GM21529 (cell line): ENCODE measurements around the gene SLC35G6.

Experiments used
- ATAC-seq: cut with Tn5 transposase; IDR thresholded peaks from one replicate; pipeline ENCODE4 v1.9.1; 2021; ENCODE audit not compliant: unreplicated experiment

The SLC35G6 gene

GRCh38 chr17:7502171-7502847, 21.1 kb downstream of the SLC35G6 start:
- no peak for ATAC-seq

GRCh38 chr17:7502987-7503386, 21.7 kb downstream of the SLC35G6 start:
- ATAC-seq, result no peak

GRCh38 chr17:7503521-7503920, 22.3 kb downstream of the SLC35G6 start:
- no peak for ATAC-seq

- no peak for ATAC-seq
Measured at GRCh38 chr17:7508145-7508544, 26.9 kb downstream of the SLC35G6 start.

DNA sequence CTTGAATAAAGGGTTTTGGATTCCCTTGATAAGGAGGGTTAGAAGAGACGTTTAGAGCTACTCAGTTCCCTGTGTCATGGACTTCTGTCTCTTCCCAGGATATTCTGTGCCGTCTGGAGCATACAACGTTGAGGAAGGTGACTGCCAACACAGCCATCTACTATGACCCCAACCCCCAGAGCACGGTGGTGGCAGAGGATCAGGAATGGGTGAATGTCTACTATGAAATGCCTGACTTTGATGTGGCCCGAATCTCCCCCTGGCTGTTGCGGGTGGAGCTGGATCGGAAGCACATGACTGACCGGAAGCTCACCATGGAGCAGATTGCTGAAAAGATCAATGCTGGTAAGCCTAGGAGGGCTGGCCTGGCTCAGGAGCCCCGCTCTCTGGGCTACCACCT, 27.6 kb downstream of the SLC35G6 start:
- no peak for ATAC-seq

DNA sequence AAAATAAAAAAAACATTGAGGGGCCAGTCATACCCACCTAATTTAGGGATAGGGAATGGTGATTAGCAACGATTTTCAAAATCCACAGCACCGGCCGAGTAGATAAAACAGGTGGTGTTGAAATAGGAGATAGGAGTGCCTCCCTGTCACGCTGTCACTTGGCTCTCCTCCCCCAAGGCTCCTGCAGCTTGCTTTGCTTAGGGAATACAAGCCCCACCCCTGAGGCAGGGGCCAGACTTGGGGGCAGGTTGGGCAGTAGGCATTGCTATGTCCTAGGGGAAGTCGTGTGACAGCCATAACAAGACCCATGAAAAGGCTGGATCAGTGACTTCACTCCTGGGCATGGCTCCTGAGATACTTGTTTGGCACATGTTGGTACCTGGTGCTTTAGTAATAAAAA, 28.7 kb downstream of the SLC35G6 start:
- ATAC-seq, result no peak

- no peak for ATAC-seq
Measured at GRCh38 chr17:7511108-7511507, 29.9 kb downstream of the SLC35G6 start.

DNA sequence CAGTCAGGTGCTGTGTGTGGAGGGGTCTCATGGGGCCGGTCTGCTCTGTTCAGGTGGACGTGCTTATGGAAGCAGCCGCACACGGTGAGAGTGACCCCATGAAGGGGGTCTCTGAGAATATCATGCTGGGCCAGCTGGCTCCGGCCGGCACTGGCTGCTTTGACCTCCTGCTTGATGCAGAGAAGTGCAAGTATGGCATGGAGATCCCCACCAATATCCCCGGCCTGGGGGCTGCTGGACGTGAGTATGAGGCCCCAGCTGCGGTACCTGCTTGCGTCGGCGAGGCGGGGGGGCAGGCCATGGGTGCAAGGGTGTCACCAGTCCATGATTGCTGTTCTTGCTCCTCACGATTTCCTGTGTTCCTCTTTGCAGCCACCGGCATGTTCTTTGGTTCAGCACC, 30.9 kb downstream of the SLC35G6 start:
- no peak for ATAC-seq

DNA sequence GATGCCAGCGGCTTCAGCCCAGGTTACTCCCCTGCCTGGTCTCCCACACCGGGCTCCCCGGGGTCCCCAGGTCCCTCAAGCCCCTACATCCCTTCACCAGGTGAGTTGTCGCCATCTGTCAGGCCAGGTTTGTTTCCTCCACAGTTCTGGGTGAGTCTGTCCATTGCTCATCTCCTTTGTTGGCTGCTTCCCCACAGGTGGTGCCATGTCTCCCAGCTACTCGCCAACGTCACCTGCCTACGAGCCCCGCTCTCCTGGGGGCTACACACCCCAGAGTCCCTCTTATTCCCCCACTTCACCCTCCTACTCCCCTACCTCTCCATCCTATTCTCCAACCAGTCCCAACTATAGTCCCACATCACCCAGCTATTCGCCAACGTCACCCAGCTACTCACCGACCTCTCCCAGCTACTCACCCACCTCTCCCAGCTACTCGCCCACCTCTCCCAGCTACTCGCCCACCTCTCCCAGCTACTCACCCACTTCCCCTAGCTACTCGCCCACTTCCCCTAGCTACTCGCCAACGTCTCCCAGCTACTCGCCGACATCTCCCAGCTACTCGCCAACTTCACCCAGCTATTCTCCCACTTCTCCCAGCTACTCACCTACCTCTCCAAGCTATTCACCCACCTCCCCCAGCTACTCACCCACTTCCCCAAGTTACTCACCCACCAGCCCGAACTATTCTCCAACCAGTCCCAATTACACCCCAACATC, 31.7 kb downstream of the SLC35G6 start:
- no peak for ATAC-seq

GRCh38 chr17:7513850-7514419, 32.7 kb downstream of the SLC35G6 start:
- ATAC-seq, result no peak

- ATAC-seq, result no peak
Measured at GRCh38 chr17:7515911-7516610, 34.8 kb downstream of the SLC35G6 start.

GRCh38 chr17:7523033-7523432, 41.8 kb downstream of the SLC35G6 start:
- ATAC-seq, result no peak

DNA sequence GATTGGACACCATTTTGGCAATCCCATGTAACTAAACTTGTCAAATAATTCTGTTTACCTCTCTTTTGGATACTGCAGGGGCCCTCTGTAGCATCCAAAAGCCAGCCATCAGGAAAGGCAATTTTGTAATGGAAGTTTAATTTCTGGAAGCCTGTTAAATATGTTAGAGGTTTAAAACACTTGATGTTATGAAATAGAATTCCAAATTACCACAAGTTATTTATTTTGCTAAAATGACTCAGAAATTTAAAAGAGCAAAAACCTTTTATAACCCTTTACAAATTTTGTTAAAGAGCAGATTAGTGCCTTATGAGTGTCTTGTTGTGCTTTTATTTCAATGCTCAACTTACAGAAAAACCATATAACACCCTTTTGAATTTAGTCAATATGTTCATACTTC, 47.6 kb downstream of the SLC35G6 start:
- ATAC-seq, result no peak

DNA sequence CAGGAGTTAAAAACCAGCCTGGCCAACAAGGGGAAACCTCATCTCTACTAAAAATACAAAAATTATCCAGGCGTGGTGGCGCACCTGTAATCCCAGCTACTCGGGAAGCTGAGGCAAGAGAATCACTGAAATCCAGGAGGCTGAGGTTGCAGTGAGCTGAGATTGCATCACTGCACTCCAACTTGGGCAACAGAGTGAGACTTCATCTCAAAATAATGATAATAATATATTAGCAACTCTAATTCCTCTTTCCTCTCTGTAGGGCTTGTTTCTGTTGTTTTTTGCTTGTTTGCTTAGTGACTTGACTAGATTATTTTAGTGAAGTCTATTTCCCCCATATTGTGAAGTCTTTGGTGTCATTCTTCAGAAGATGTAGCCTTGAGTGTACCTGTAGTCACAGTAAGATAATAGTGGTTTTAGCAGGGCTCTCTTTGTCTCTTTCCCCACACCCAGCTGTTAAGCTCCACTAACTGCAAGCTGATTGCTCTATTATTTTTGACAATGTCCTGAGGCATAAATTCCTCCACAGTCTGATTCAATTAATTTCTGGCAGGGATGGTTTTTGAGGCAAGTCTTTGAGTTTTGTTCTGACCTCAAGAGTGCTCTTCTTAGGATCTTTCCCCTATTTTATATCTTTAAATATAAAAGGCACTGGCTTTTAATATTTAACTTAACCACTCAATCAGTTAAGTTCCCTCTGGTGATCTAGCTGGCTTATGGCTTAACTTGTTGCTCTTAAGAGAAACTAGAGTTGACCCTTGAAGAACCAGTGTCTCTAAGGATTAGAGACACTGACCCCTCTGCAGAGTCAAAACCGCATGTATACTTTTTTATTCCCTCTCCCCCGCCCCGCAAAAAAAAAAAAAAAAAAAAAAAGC, 49.0 kb downstream of the SLC35G6 start:
- ATAC-seq, result no peak
